H9 (cell line): ENCODE measurements around the gene OSBPL10. TPM values are rescaled to one million over a fixed set of nuclear protein-coding genes. Genes with fewer than 3 reads are reported as not detected.

Experiments used
- DNase-seq: peaks from one replicate; pipeline ENCODE4 v3.0.0-alpha.2; 2017
- H2AFZ ChIP-seq: one replicate; pipeline ENCODE4 v1.6.1; 2013; ENCODE audit warnings: mild to moderate bottlenecking, low read length, control low read depth, moderate library complexity
- H2AK5ac ChIP-seq: 2 replicates; pipeline ENCODE4 v1.6.1; 2013; ENCODE audit warnings: low read length, control low read depth, mixed read lengths; ENCODE audit not compliant: insufficient read length
- H2BK120ac ChIP-seq: one replicate; pipeline ENCODE4 v1.6.1; 2013; ENCODE audit warnings: low read depth, mild to moderate bottlenecking, low read length, control low read depth, inconsistent platforms; ENCODE audit not compliant: poor library complexity, severe bottlenecking
- H2BK12ac ChIP-seq: 2 replicates; pipeline ENCODE4 v1.6.1; 2013; ENCODE audit warnings: low read length, control low read depth, mixed read lengths, low read depth; ENCODE audit not compliant: insufficient read length
- H2BK15ac ChIP-seq: 2 replicates; pipeline ENCODE4 v1.6.1; 2013; ENCODE audit warnings: low read depth, low read length, control low read depth
- H2BK20ac ChIP-seq: one replicate; pipeline ENCODE4 v1.6.1; 2013; ENCODE audit warnings: low read depth, mild to moderate bottlenecking, low read length, control low read depth, inconsistent platforms; ENCODE audit not compliant: poor library complexity, severe bottlenecking
- H2BK5ac ChIP-seq: 2 replicates; pipeline ENCODE4 v1.6.1; 2013; ENCODE audit warnings: low read length, control low read depth, mixed read lengths; ENCODE audit not compliant: insufficient read length
- H3K14ac ChIP-seq: 2 replicates; pipeline ENCODE4 v1.6.1; 2013; ENCODE audit warnings: low read length, control low read depth; ENCODE audit not compliant: insufficient read depth
- H3K18ac ChIP-seq: 2 replicates; pipeline ENCODE4 v1.6.1; 2013; ENCODE audit warnings: low read depth, mild to moderate bottlenecking, mixed read lengths, low read length, control low read depth; ENCODE audit not compliant: insufficient read length
- H3K23ac ChIP-seq: 2 replicates; pipeline ENCODE4 v1.6.1; 2013; ENCODE audit warnings: low read length, control low read depth, mixed read lengths, low read depth; ENCODE audit not compliant: insufficient read length
- H3K23me2 ChIP-seq: 2 replicates; pipeline ENCODE4 v1.6.1; 2013; ENCODE audit warnings: low read depth, mild to moderate bottlenecking, mixed read lengths, low read length, control low read depth; ENCODE audit not compliant: insufficient read length, poor library complexity, severe bottlenecking
- H3K27ac ChIP-seq: 2 replicates; pipeline ENCODE4 v1.5.1; 2013; ENCODE audit warnings: low read length, control low read depth, mixed read lengths, low read depth; ENCODE audit not compliant: insufficient read length
- H3K27me3 ChIP-seq: 2 replicates; pipeline ENCODE4 v1.6.1; 2013; ENCODE audit warnings: low read length, control low read depth, inconsistent platforms; ENCODE audit not compliant: insufficient read depth
- H3K4ac ChIP-seq: 2 replicates; pipeline ENCODE4 v1.6.1; 2013; ENCODE audit warnings: low read depth, mild to moderate bottlenecking, control low read depth, inconsistent platforms, low read length, moderate library complexity
- H3K4me1 ChIP-seq: 2 replicates; pipeline ENCODE4 v1.6.1; 2013; ENCODE audit warnings: low read length, control low read depth, inconsistent platforms; ENCODE audit not compliant: insufficient read depth
- H3K4me2 ChIP-seq: 2 replicates; pipeline ENCODE4 v1.6.1; 2013; ENCODE audit warnings: low read length, control low read depth, mixed read lengths; ENCODE audit not compliant: insufficient read length, insufficient read depth
- H3K56ac ChIP-seq: 2 replicates; pipeline ENCODE4 v1.6.1; 2013; ENCODE audit warnings: low read depth, mild to moderate bottlenecking, mixed read lengths, low read length, control low read depth; ENCODE audit not compliant: insufficient read length
- H3K79me1 ChIP-seq: 2 replicates; pipeline ENCODE4 v1.6.1; 2013; ENCODE audit warnings: low read depth, mild to moderate bottlenecking, moderate library complexity, low read length, control low read depth, inconsistent platforms; ENCODE audit not compliant: insufficient read depth, poor library complexity, severe bottlenecking
- H3K79me2 ChIP-seq: 2 replicates; pipeline ENCODE4 v1.6.1; 2013; ENCODE audit warnings: low read length, control low read depth, inconsistent platforms; ENCODE audit not compliant: insufficient read depth
- H3K9ac ChIP-seq: 2 replicates; pipeline ENCODE4 v1.6.1; 2013; ENCODE audit warnings: low read length, control low read depth, mixed read lengths; ENCODE audit not compliant: insufficient read length; ENCODE audit errors: extremely low read depth
- H3K9me3 ChIP-seq: one replicate; pipeline ENCODE4 v1.6.1; 2013; ENCODE audit warnings: low read depth, low read length, inconsistent platforms; ENCODE audit not compliant: control insufficient read depth
- H3T11ph ChIP-seq: one replicate; pipeline ENCODE4 v1.6.1; 2013; ENCODE audit warnings: mild to moderate bottlenecking, low read length, control low read depth, inconsistent platforms
- H4K20me1 ChIP-seq: one replicate; pipeline ENCODE4 v1.6.1; 2013; ENCODE audit not compliant: control insufficient read depth, insufficient read length, insufficient read depth
- H4K5ac ChIP-seq: 2 replicates; pipeline ENCODE4 v1.6.1; 2013; ENCODE audit warnings: low read depth, mild to moderate bottlenecking, mixed read lengths, low read length, control low read depth; ENCODE audit not compliant: insufficient read length
- H4K8ac ChIP-seq: replicated peaks from 2 replicates; pipeline ENCODE4 v1.6.1; 2013; ENCODE audit warnings: low read length, control low read depth, mixed read lengths, low read depth; ENCODE audit not compliant: insufficient read length
- H4K91ac ChIP-seq: 2 replicates; pipeline ENCODE4 v1.6.1; 2013; ENCODE audit warnings: low read depth, mild to moderate bottlenecking, moderate library complexity, mixed read lengths, low read length, control low read depth; ENCODE audit not compliant: insufficient read length
- H3K27ac Mint-ChIP-seq, 3 experiments: 2 replicates in 2 of 3; 3 replicates in 1 of 3; pipeline ENCODE4 v1.8.0; 2020 to 2021; ENCODE audit warnings: mixed read lengths in 3 of 3, mild to moderate bottlenecking in 1 of 3, moderate library complexity in 1 of 3
- H3K27me3 Mint-ChIP-seq: 2 replicates; pipeline ENCODE4 v1.8.0; 2021; ENCODE audit warnings: low read depth, mild to moderate bottlenecking, moderate library complexity, mixed read lengths
- H3K36me3 Mint-ChIP-seq, 3 experiments: 2 replicates in 2 of 3; 3 replicates in 1 of 3; pipeline ENCODE4 v1.8.0; 2020 to 2021; ENCODE audit warnings: low read depth in 3 of 3, mixed read lengths in 3 of 3; ENCODE audit not compliant: insufficient read depth in 1 of 3
- H3K4me1 Mint-ChIP-seq, 2 experiments: 2 replicates each; pipeline ENCODE4 v1.8.0; 2020; ENCODE audit warnings: mixed read lengths in 2 of 2
- H3K4me3 Mint-ChIP-seq, 2 experiments: 2 replicates in 1 of 2; 3 replicates in 1 of 2; pipeline ENCODE4 v1.8.0; 2020 to 2021; ENCODE audit warnings: mild to moderate bottlenecking in 2 of 2, mixed read lengths in 2 of 2, moderate library complexity in 1 of 2
- H3K9me3 Mint-ChIP-seq, 2 experiments: 2 replicates in 1 of 2; 3 replicates in 1 of 2; pipeline ENCODE4 v1.8.0; 2020; ENCODE audit warnings: mild to moderate bottlenecking in 2 of 2, mixed read lengths in 2 of 2, moderate library complexity in 1 of 2
- WGBS: extraction: QIAGEN DNeasy Blood & Tissue Kit; methylation state at CpG from one replicate; pipeline ENCODE4 v1.1.7; 2013; ENCODE audit warnings: missing lambda C conversion rate, low lambda C conversion rate, mixed read lengths; ENCODE audit not compliant: insufficient read length; ENCODE audit errors: extremely low coverage; 5-methylcytosine and 5-hydroxymethylcytosine counted together
- total RNA-seq: library from RNA; stranded (reverse); gene quantifications from 2 replicates; pipeline ENCODE4 v1.2.1, GENCODE V29; 2021
- TF ChIP-seq, protein P1 (sequence below): fragments of 200-600 bp; sonication (generic); conservative IDR thresholded peaks from 3 replicates; pipeline ENCODE4 v1.8.0; 2021; ENCODE audit warnings: antibody characterized with exemption, mild to moderate bottlenecking

Gene OSBPL10
- total RNA-seq, 1 experiment from 2014 or later = 42.7 TPM

DNA sequence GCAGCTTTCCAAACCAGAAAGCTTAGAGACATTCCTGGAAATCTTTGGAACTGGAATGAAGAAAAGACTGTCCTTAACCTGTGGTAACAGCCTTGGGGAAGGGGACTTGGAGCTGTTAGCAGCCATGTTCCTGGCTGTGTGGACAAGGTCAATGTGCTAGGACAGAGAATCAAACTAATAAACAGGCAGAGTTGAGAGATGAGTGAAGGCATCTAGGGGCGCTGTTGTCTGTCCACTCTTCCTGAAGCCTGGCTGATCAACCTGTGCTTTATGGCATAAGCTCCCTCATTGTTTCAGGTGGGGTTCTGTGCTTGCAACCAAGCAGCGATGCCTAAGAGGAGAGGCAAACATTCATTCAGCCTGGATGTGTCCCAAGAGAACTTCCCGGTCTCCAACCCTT lies 19.8 kb upstream of the OSBPL10 start:
- peaks cover 3% of the 10 kb centered on the region; the same call in 1 of the 2 replicates for H3K4me1 ChIP-seq
- no peak overlapping the region for H4K91ac ChIP-seq
- no peak overlapping the region for H3K4me2 ChIP-seq
- no peaks in the 10 kb centered on the region for H4K20me1 ChIP-seq
- H3K79me2 ChIP-seq = no peaks in the 10 kb centered on the region
- H3K27ac Mint-ChIP-seq = peak overlapping the region in 1 of 3 experiments; percentile 28; a peak in 1 of 7 replicates
- no peak overlapping the region for H2BK120ac ChIP-seq
- no peak overlapping the region for H3K56ac ChIP-seq
- no peaks in the 10 kb centered on the region for H3K79me1 ChIP-seq
- no peak overlapping the region for H3K27ac ChIP-seq
- no peak overlapping the region for H3K18ac ChIP-seq
- H2AK5ac ChIP-seq = no peak overlapping the region
- H3K23ac ChIP-seq = no peak overlapping the region
- no peak overlapping the region for H2BK20ac ChIP-seq
- no peak overlapping the region for H2AFZ ChIP-seq
- H3K9me3 Mint-ChIP-seq = peaks cover 1 to 2% of the 10 kb centered on the region in 2 experiments; a peak in 2 of 5 replicates
- peaks cover 22 to 23% of the 10 kb centered on the region in 2 experiments for H3K4me1 Mint-ChIP-seq
- H3K36me3 Mint-ChIP-seq = peaks cover 0 to 3% (median 0%) of the 10 kb centered on the region in 3 experiments; a peak in 1 of 7 replicates
- no peak overlapping the region for H2BK15ac ChIP-seq
- no CpG with 5 or more reads among the region's 3 CpGs for WGBS
- no peaks in the 10 kb centered on the region; the same call in 1 of the 2 replicates for H3K27me3 Mint-ChIP-seq
- no peak overlapping the region for H2BK5ac ChIP-seq
- H3K9ac ChIP-seq = no peak overlapping the region
- no peak overlapping the region for H2BK12ac ChIP-seq
- DNase-seq = no peak
- H3T11ph ChIP-seq = no peak overlapping the region
- no peaks in the 10 kb centered on the region for H3K27me3 ChIP-seq
- H3K4ac ChIP-seq = no peak overlapping the region
- no peaks in the 10 kb centered on the region for H3K9me3 ChIP-seq
- no peak overlapping the region for H4K8ac ChIP-seq
- no peak overlapping the region for H4K5ac ChIP-seq
- TF ChIP-seq, protein P1, sequence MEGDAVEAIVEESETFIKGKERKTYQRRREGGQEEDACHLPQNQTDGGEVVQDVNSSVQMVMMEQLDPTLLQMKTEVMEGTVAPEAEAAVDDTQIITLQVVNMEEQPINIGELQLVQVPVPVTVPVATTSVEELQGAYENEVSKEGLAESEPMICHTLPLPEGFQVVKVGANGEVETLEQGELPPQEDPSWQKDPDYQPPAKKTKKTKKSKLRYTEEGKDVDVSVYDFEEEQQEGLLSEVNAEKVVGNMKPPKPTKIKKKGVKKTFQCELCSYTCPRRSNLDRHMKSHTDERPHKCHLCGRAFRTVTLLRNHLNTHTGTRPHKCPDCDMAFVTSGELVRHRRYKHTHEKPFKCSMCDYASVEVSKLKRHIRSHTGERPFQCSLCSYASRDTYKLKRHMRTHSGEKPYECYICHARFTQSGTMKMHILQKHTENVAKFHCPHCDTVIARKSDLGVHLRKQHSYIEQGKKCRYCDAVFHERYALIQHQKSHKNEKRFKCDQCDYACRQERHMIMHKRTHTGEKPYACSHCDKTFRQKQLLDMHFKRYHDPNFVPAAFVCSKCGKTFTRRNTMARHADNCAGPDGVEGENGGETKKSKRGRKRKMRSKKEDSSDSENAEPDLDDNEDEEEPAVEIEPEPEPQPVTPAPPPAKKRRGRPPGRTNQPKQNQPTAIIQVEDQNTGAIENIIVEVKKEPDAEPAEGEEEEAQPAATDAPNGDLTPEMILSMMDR = 0 out of 3 replicates have a peak, but pooled peaks have one; percentile 17
- no peak overlapping the region for H3K14ac ChIP-seq
- no peaks in the 10 kb centered on the region for H3K23me2 ChIP-seq
- H3K4me3 Mint-ChIP-seq = no peak overlapping the region
